AG09309 (cell line): Measurements from ENCODE around the gene CBY2.
"Not testable (repeated sequence)": the region's sequence is repeated elsewhere in the genome, so short reads cannot be mapped to it uniquely, and the experiment has no call there.

Source experiments
- DNase-seq: peaks from one replicate; pipeline ENCODE4 v3.0.0-alpha.2; 2010; ENCODE audit warnings: low read depth
- H3K4me3 ChIP-seq: 2 replicates; pipeline ENCODE4 v1.5.1; 2011; ENCODE audit warnings: mild to moderate bottlenecking, low read depth, low read length, moderate library complexity; ENCODE audit not compliant: control insufficient read depth
- CTCF ChIP-seq: IDR thresholded peaks from 2 replicates; pipeline ENCODE4 v1.5.1; 2011; ENCODE audit warnings: mild to moderate bottlenecking, low read depth, low read length, inconsistent platforms; ENCODE audit not compliant: insufficient read depth, control insufficient read depth; ENCODE audit errors: missing control alignments

CBY2 gene

GRCh38 chr13:45702088-45702487 lies at the start of gene CBY2:
CBY2 (plus strand) TSS chr13:45702320; CDS start chr13:45702391, 71 bp downstream.
- H3K4me3 ChIP-seq: no peak within 1 kb of the TSS
- no peak for DNase-seq
- TF ChIP-seq CTCF: no peak

- no peak for TF ChIP-seq CTCF
- no peak overlapping the region for H3K4me3 ChIP-seq
- no peak for DNase-seq
These were observed 47.3 kb upstream of the CBY2 start for GRCh38 chr13:45654633-45655349.

- peak; percentile 66 for DNase-seq
- H3K4me3 ChIP-seq: no peak overlapping the region
- no peak for TF ChIP-seq CTCF
These were observed 43.4 kb upstream of the CBY2 start for GRCh38 chr13:45658586-45659235.

- no peak overlapping the region for H3K4me3 ChIP-seq
- DNase-seq: no peak
- TF ChIP-seq CTCF: no peak
These were observed 42.6 kb upstream of the CBY2 start for GRCh38 chr13:45659536-45659935.

GRCh38 chr13:45660458-45660857 lies 41.7 kb upstream of the CBY2 start:
- not testable (repeated sequence) for DNase-seq, H3K4me3 ChIP-seq

- no peak overlapping the region for H3K4me3 ChIP-seq
- TF ChIP-seq CTCF: no peak
- DNase-seq: no peak
These were observed 40.0 kb upstream of the CBY2 start for GRCh38 chr13:45662162-45662561.

- not testable (repeated sequence) for H3K4me3 ChIP-seq, DNase-seq
These were observed 39.2 kb upstream of the CBY2 start for GRCh38 chr13:45662903-45663302.

- H3K4me3 ChIP-seq, DNase-seq: not testable (repeated sequence)
These were observed 32.5 kb upstream of the CBY2 start for GRCh38 chr13:45669626-45670025.
